Duodenal mucosa (tissue), 2 donors: Measurements from ENCODE around the gene FBF1.
"Not testable (repeated sequence)": the region's sequence is repeated elsewhere in the genome, so short reads cannot be mapped to it uniquely, and the experiment has no call there.

Experiments used
- H3K27ac ChIP-seq: one replicate; pipeline ENCODE4 v1.7.0; 2013; ENCODE audit warnings: low read depth, low read length
- H3K27me3 ChIP-seq, 2 donors: one replicate each; pipeline ENCODE4 v1.7.0; 2013; ENCODE audit warnings: low read length in 2 of 2, control low read depth in 1 of 2; ENCODE audit not compliant: insufficient read depth in 2 of 2, control insufficient read depth in 1 of 2
- H3K36me3 ChIP-seq, 2 donors: one replicate each; pipeline ENCODE4 v1.7.0; 2013; ENCODE audit warnings: low read length in 2 of 2, control low read depth in 1 of 2; ENCODE audit not compliant: insufficient read depth in 2 of 2, control insufficient read depth in 1 of 2
- H3K4me1 ChIP-seq, 2 donors: one replicate each; pipeline ENCODE4 v1.7.0; 2013; ENCODE audit warnings: low read length in 2 of 2, control low read depth in 1 of 2; ENCODE audit not compliant: insufficient read depth in 2 of 2, control insufficient read depth in 1 of 2
- H3K4me3 ChIP-seq, 2 donors: one replicate each; pipeline ENCODE4 v1.7.0; 2013; ENCODE audit warnings: low read length in 2 of 2, low read depth in 1 of 2
- H3K9ac ChIP-seq, 2 donors: one replicate each; pipeline ENCODE4 v1.7.0; 2013; ENCODE audit warnings: low read length in 2 of 2, low read depth in 1 of 2
- H3K9me3 ChIP-seq, 2 donors: one replicate each; pipeline ENCODE4 v1.7.0; 2013; ENCODE audit warnings: low read length in 2 of 2, control low read depth in 1 of 2; ENCODE audit not compliant: control insufficient read depth in 1 of 2

FBF1 gene

GRCh38 chr17:75876190-75876937 lies 64.5 kb downstream of the FBF1 start:
- H3K4me1 ChIP-seq = peaks cover 28 to 46% of the 10 kb centered on the region in 2 donors
- H3K36me3 ChIP-seq = peaks cover 0 to 13% of the 10 kb centered on the region in 2 donors
- H3K9me3 ChIP-seq = no peaks in the 10 kb centered on the region
- H3K4me3 ChIP-seq = peak overlapping the region; percentile 75 to 77
- no peaks in the 10 kb centered on the region for H3K27me3 ChIP-seq
- peak overlapping the region; percentile 62 to 85 for H3K9ac ChIP-seq
- peak overlapping the region; percentile 93 for H3K27ac ChIP-seq

GRCh38 chr17:75875940-75876189 lies 65.0 kb downstream of the FBF1 start:
- Histone ChIP-seq H3K27ac (peak overlapping the region; percentile 93), H3K4me3 (peak overlapping the region; percentile 75 to 77), H3K36me3 (peaks cover 0 to 13% of the 10 kb centered on the region in 2 donors), H3K9me3 (no peaks in the 10 kb centered on the region), H3K27me3 (no peaks in the 10 kb centered on the region), H3K4me1 (peaks cover 28 to 46% of the 10 kb centered on the region in 2 donors), H3K9ac (peak overlapping the region in 1 of 2 donors; percentile 85)

GRCh38 chr17:75875182-75875939 lies 65.5 kb downstream of the FBF1 start:
- H3K4me3 ChIP-seq = peak overlapping the region in 1 of 2 donors; percentile 77
- H3K9ac ChIP-seq = peak overlapping the region in 1 of 2 donors; percentile 85
- H3K36me3 ChIP-seq = peaks cover 0 to 13% of the 10 kb centered on the region in 2 donors
- no peaks in the 10 kb centered on the region for H3K9me3 ChIP-seq
- peaks cover 28 to 46% of the 10 kb centered on the region in 2 donors for H3K4me1 ChIP-seq
- no peaks in the 10 kb centered on the region for H3K27me3 ChIP-seq
- peak overlapping the region; percentile 93 for H3K27ac ChIP-seq

DNA sequence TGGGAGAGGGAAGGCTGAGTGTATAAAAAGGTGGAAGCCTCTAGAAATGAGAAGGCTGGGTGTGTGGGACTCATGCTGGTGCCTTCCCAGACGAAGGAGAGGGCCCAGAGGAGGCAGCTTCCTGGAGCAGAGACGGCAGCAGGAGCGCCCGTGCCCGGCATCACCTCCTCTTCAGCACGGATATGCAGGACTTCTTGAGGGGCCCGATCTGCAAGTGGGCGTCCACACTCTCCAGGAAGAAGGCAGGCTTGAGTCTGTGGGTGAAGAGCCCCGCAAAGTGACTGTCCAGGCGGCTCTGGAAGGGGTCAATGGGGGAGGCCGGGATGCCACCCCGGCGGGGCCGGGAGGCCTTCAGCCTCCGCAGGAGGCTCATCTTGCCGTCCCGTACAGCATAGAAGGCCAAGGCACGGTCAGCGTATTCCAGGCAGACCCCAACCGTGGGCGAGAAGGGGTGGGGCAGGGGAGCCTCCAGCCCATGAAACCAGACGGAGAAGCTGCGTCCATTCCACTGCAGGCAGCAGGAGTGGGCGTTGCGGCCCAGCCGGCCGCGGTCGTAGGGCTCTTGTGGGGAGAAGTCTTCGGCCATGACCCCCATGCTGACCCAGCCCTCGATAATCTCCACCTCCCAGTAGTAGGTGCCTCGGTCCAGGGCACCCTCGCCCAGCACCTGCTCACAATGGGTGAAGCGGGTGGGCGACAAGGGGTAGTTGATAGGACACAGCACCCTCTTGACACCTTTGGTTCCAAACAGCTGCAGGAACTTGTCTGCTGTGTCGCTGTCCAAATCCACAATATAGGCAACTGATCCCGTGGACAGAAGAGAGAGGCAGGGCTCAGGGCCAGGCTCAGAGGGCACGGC lies 66.3 kb downstream of the FBF1 start:
- Histone ChIP-seq H3K36me3 (peaks cover 0 to 13% of the 10 kb centered on the region in 2 donors), H3K9me3 (no peaks in the 10 kb centered on the region), H3K27ac (peak overlapping the region; percentile 7), H3K4me1 (peaks cover 33 to 51% of the 10 kb centered on the region in 2 donors), H3K9ac (no peak overlapping the region), H3K27me3 (no peaks in the 10 kb centered on the region), H3K4me3 (no peak overlapping the region)

DNA sequence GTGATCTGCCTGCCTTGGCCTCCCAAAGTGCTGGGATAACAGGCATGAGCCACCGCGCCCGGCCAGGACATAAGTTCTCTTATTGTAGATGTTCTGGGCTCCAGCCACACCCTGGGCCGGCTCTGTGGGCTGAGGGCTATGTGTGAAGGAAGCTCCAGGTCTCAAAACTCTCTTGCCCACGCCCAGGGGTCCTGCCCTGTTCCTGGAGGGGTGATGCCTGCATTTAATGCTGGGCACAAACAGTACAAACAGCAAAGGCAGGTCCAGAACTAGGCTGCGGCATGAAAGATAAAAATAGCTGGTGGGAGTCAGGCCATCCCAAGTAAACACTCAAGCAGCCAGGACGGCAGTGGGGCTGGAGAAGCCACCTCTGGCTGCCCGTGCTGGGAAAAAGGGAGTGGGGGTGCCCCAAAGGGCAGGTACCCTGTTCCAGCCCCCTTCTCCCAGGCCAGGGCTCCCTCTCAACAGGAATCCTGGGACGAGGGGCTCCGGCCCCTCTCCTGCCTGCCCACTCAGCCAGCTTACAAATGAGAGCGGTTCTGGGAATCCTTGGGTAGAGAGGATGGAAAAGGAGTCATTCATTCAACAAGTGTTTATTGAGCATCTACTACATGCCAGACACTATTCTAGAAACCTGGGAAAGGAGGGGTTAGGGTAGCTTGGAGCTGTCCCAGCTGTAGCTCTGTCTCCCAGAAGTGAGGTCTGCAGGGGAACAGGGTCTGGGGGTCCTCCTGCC lies 67.1 kb downstream of the FBF1 start:
- peaks cover 40 to 56% of the 10 kb centered on the region in 2 donors for H3K4me1 ChIP-seq
- H3K9ac ChIP-seq = no peak overlapping the region
- peaks cover 0 to 13% of the 10 kb centered on the region in 2 donors for H3K36me3 ChIP-seq
- no peaks in the 10 kb centered on the region for H3K9me3 ChIP-seq
- no peaks in the 10 kb centered on the region for H3K27me3 ChIP-seq
- H3K4me3 ChIP-seq = no peak overlapping the region
- peak overlapping the region; percentile 7 for H3K27ac ChIP-seq

DNA sequence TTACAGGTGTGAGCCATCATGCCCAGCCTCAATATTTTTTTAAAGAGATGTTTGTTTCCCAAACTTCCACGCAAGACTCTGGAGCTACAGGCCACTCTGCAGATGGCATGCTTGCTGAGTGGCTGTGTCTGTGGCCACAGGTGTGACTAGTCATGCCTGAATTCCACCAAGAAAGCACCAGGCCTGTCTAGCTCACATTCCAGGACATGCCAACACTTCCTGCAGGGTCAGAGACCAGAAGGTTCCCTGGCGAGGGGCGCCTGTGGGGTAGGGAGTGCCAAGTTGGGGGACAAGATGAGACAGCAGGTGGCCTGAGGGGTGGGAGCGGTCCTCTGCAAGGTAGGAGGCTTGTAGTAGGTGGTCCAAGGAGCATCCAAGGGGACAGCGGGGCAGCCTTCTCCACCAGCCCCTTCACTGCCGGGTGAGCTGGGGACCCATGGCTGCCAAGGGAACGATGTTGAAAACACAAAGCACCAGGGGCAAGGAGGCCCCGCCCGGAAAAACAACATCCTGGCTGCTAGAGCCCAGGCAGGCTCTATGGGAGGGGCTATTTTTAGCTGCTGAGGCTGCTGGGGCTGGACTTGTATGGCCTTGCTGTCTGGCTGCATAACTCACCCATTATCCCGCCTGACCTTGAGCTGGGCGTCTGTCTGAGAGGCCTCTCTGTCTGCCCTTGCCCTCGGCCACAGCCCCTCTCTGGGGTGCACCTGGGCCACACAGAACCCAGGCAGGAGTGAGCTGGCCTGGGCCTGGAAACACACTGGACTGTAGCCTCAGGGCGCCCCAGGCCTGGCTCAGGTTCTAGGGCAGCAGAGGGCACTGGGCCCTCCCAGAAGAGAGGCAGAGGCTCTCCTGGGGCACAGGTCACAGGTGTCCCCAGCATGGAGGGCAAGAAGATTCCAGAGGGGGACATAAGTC lies 68.1 kb downstream of the FBF1 start:
- H3K9ac ChIP-seq = peak overlapping the region in 1 of 2 donors; percentile 15
- no peaks in the 10 kb centered on the region for H3K27me3 ChIP-seq
- no peaks in the 10 kb centered on the region for H3K9me3 ChIP-seq
- peaks cover 40 to 53% of the 10 kb centered on the region in 2 donors for H3K4me1 ChIP-seq
- peak overlapping the region; percentile 69 for H3K27ac ChIP-seq
- H3K36me3 ChIP-seq = peaks cover 0 to 13% of the 10 kb centered on the region in 2 donors
- H3K4me3 ChIP-seq = no peak overlapping the region

DNA sequence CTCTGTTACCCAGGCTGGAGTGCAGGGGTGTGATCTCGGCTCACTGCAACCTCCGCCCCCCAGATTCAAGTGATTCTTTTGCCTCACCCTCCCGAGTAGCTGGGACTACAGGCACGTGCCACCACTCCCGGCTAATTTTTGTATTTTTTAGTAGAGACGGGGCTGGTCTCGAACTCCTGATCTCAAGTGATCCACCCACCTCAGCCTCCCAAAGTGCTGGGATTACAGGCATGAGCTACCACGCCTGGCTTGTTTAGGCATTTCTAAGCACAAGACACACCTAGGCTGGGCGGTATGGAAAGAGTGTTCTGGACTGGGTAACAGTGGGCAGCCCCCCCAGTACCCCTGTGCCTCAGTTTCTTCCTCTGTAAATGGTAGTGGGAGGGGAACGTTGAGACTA lies 70.6 kb downstream of the FBF1 start:
- Histone ChIP-seq H3K9ac (peak overlapping the region in 1 of 2 donors; percentile 30), H3K27ac (peak overlapping the region; percentile 63), H3K4me1 (peaks cover 23 to 31% of the 10 kb centered on the region in 2 donors)
- H3K36me3 ChIP-seq, H3K27me3 ChIP-seq, H3K9me3 ChIP-seq, H3K4me3 ChIP-seq: not testable (repeated sequence)

DNA sequence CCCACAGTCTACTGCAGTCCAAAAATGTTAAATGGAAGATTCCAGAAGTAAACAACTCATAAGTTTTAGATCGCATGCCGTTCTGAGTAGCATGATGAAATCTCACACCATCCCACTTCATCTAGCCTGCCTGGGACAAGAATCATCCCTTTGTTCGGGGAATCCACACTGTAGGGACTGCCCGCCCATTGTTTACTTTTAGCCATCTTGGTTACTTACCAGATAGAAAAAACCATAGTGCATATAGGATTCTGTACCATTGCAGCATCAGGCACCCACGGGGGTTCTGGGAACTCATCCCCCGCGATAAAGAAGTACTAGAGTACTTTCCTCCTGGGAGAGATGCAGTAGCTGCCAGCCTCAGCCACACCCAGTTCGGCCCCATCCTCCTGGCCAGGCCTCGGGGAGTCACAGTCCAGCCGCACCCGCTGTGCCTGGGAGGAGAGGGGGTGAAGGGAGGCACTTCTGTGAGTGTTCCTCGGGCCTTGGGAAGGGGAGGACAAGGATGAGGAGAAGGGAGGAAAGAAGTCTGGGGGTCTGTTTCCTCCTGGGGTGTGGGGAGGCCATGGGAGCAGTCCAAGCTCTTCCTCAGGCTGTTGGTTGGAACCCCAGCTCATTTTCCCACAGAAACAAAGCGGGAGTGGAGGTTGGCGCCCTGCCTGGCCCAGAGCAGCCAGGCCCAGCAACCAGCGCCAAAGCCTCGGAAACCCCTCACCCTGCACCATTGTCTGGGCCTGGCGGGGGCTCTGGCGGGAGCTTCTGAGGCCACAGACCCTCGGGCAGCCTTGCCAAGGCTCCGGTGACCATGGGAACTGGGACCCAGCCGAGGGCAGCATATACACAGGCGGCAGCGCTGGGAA lies 71.3 kb downstream of the FBF1 start:
- Histone ChIP-seq H3K36me3 (peaks cover 0 to 3% of the 10 kb centered on the region in 2 donors), H3K4me3 (peak overlapping the region in 1 of 2 donors; percentile 36), H3K4me1 (peaks cover 23 to 32% of the 10 kb centered on the region in 2 donors), H3K9ac (peak overlapping the region; percentile 30 to 38), H3K27ac (peak overlapping the region; percentile 63), H3K27me3 (no peaks in the 10 kb centered on the region), H3K9me3 (no peaks in the 10 kb centered on the region)
